ENCODE measurements around the gene RIPPLY1. TPM values are rescaled to one million over a fixed set of nuclear protein-coding genes. Genes with fewer than 3 reads are reported as not detected.

Gene RIPPLY1
- polyA plus RNA-seq, 1 of the 3 experiments (the other 2 are of a cell fraction) = 0.08 TPM

DNA sequence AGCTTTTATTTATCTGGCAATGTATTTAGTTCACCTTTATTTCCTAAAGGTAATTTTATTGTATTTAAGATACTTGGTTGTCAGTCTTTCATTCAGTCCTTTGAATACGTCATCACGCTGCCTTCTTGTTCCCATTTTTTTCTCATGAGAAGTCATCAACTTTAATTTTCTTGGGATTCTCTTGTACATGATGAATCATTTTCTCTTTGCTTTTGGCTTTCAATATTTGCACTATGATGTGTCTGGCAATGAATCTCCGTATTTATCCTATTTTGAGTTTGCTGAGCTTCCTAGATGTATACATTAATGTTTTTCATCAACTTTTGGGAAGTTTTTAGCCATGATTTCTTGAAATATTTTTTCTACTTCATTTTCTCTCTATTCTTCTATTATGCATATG is 45.5 kb upstream of the RIPPLY1 start:
- Histone ChIP-seq H4K20me1 (ENCODE audit: insufficient read depth) (no peaks in the 10 kb centered on the region), H3K27me3 (ENCODE audit: insufficient read depth) (peaks cover 3% of the 10 kb centered on the region; the same call in 1 of the 2 replicates), H3K27ac (ENCODE audit: low read depth in 2 of 2, low read length in 1 of 2) (no peak overlapping the region), H3K9ac (no peak overlapping the region), H3K4me3 (ENCODE audit: low read depth in 2 of 2, low read length in 1 of 2) (no peak overlapping the region), H3K4me1 (ENCODE audit: control insufficient read depth in 1 of 2, insufficient read depth in 2 of 2, low read depth in 1 of 2, low read length in 1 of 2) (no peaks in the 10 kb centered on the region), H3K36me3 (replicated peaks in 1 of 2; ENCODE audit: control insufficient read depth in 1 of 2, insufficient read depth in 2 of 2, low read length in 1 of 2) (no peaks in the 10 kb centered on the region), H3K79me2 (ENCODE audit: insufficient read depth) (no peaks in the 10 kb centered on the region), H3F3A (replicated peaks; ENCODE audit: insufficient read depth) (no peaks in the 10 kb centered on the region), H3K9me3 (no peaks in the 10 kb centered on the region), H2AFZ (ENCODE audit: low read depth) (no peak overlapping the region), H3K9me2 (no peaks in the 10 kb centered on the region), H3K4me2 (no peak overlapping the region)
- no peak for TF ChIP-seq SMC3 (IDR thresholded peaks at IDR 0.05; ENCODE audit: low read depth, low read length)
- no peak for TF ChIP-seq CHD2 (IDR thresholded peaks at IDR 0.05; ENCODE audit: low read length, partially characterized antibody)
- no peak for TF ChIP-seq MEF2A (IDR thresholded peaks at IDR 0.05; ENCODE audit: borderline replicate concordance, low read depth)
- TF ChIP-seq FOSL2 (IDR thresholded peaks at IDR 0.05; ENCODE audit: borderline replicate concordance, low read depth) = no peak
- no peak for TF ChIP-seq RCOR1 (IDR thresholded peaks at IDR 0.05; ENCODE audit: low read length)
- TF ChIP-seq TAF1 (IDR thresholded peaks at IDR 0.05; ENCODE audit: borderline replicate concordance, low read depth, low read length) = no peak
- no peak for TF ChIP-seq YY1 (IDR thresholded peaks at IDR 0.05; ENCODE audit: low read depth)
- no peak for TF ChIP-seq RAD21 (IDR thresholded peaks at IDR 0.05; ENCODE audit: low read length)
- no peak for TF ChIP-seq NFIC (IDR thresholded peaks at IDR 0.05; ENCODE audit: borderline replicate concordance)
- TF ChIP-seq, protein P1, sequence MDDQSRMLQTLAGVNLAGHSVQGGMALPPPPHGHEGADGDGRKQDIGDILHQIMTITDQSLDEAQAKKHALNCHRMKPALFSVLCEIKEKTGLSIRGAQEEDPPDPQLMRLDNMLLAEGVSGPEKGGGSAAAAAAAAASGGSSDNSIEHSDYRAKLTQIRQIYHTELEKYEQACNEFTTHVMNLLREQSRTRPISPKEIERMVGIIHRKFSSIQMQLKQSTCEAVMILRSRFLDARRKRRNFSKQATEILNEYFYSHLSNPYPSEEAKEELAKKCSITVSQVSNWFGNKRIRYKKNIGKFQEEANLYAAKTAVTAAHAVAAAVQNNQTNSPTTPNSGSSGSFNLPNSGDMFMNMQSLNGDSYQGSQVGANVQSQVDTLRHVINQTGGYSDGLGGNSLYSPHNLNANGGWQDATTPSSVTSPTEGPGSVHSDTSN (IDR thresholded peaks at IDR 0.05) = no peak
- no peak for TF ChIP-seq FOXM1 (IDR thresholded peaks at IDR 0.05; ENCODE audit: low read depth)
- TF ChIP-seq EP300 (IDR thresholded peaks at IDR 0.05; ENCODE audit: borderline replicate concordance in 1 of 2, low read depth in 1 of 2, low read length in 1 of 2) = no peak
- no peak for TF ChIP-seq EZH2phosphoT487 (IDR thresholded peaks at IDR 0.05; ENCODE audit: borderline replicate concordance, low read depth)
- no peak for TF ChIP-seq SIN3A (IDR thresholded peaks at IDR 0.05; ENCODE audit: borderline replicate concordance, low read depth, low read length)
- no peak for TF ChIP-seq RFX5 (IDR thresholded peaks at IDR 0.05; ENCODE audit: low read length)
- no peak for TF ChIP-seq GABPA (IDR thresholded peaks at IDR 0.05; ENCODE audit: low read depth)
- TF ChIP-seq REST (IDR thresholded peaks at IDR 0.05; ENCODE audit: low read depth, low read length) = no peak
- no peak for TF ChIP-seq POLR2AphosphoS5 (IDR thresholded peaks at IDR 0.05; ENCODE audit: low read depth, low read length)
- no peak for DNase-seq
- WGBS (ENCODE audit: low lambda C conversion rate) = 61% methylated on average over 3 of the region's 3 CpGs
- ChIA-PET POLR2A (no interaction called here), CTCF (interaction anchor here (0.7 kb wide), 1 partner anchor 292 kb away, joined by 3 read pairs; no protein-coding TSS in a partner anchor)

All from SK-N-SH (cell line).